Endothelial cell of umbilical vein (primary cell): ENCODE measurements around the gene BTF3L4. TPM values are rescaled to one million over a fixed set of nuclear protein-coding genes. Genes with fewer than 3 reads are reported as not detected.

Experiments
- BruUV-seq: library from RNA; stranded (reverse); fragments of 400-500 nt; replicated peaks from 2 replicates; lab custom pipeline; 2021; lab: Mats Ljungman, UMichigan
- CTCF ChIA-PET: fragments of 300-600, 350-600 bp; sonication (Branson Sonifier 250); formaldehyde crosslinking; loops from one replicate; lab custom pipeline; 2021; ENCODE audit warnings: antibody characterized with exemption, inconsistent platforms; lab: Charles Lee
- POLR2A ChIA-PET: fragments of 300-600, 350-600 bp; sonication (Branson Sonifier 250); formaldehyde crosslinking; loops from one replicate; lab custom pipeline; 2021; ENCODE audit warnings: antibody characterized with exemption, inconsistent platforms; lab: Charles Lee
- DNase-seq: peaks from one replicate; pipeline ENCODE4 v3.0.0-alpha.2; 2011; ENCODE audit warnings: low read depth, low spot score
- FAIRE-seq: peaks from 2 replicates; lab custom pipeline; 2011; peaks lifted over from hg19 to GRCh38; lab: Jason Lieb, UNC
- H2AFZ ChIP-seq: 2 replicates; pipeline ENCODE4 v1.6.0; 2012; ENCODE audit warnings: low read depth, low read length, control low read depth, inconsistent platforms
- H3K27ac ChIP-seq: 2 replicates; pipeline ENCODE4 v1.5.1; 2011; ENCODE audit warnings: low read depth, mild to moderate bottlenecking, control low read depth, low read length, moderate library complexity; ENCODE audit not compliant: insufficient read depth
- H3K27me3 ChIP-seq, 2 experiments: 2 replicates each; pipeline versions ENCODE4 v1.6.0 to v1.6.1; 2011; ENCODE audit warnings: low read length in 2 of 2, mixed read lengths in 1 of 2; ENCODE audit not compliant: control insufficient read depth in 2 of 2, insufficient read depth in 2 of 2
- H3K36me3 ChIP-seq, 2 experiments: 2 replicates in 1 of 2; 3 replicates in 1 of 2; pipeline ENCODE4 v1.5.1; 2011; ENCODE audit warnings: low read length in 2 of 2, mild to moderate bottlenecking in 1 of 2, moderate library complexity in 1 of 2; ENCODE audit not compliant: control insufficient read depth in 2 of 2, insufficient read depth in 2 of 2; ENCODE audit errors: extremely low read depth in 1 of 2
- H3K4me1 ChIP-seq: 3 replicates; pipeline ENCODE4 v1.5.1; 2011; ENCODE audit warnings: mild to moderate bottlenecking, low read length; ENCODE audit not compliant: control insufficient read depth, insufficient read depth; ENCODE audit errors: extremely low read depth
- H3K4me2 ChIP-seq: 2 replicates; pipeline ENCODE4 v1.6.1; 2011; ENCODE audit warnings: low read length, control low read depth, mixed read lengths; ENCODE audit not compliant: insufficient read depth
- H3K4me3 ChIP-seq, 3 experiments: fragments of 200-600 bp in 1 of 3; sonication (generic), shearing (Covaris generic) in 1 of 3; replicated peaks in 1 of 3; 2 replicates each; pipeline ENCODE4 v1.5.1; 2011 to 2016; ENCODE audit warnings: control low read depth in 3 of 3, low read length in 3 of 3, mild to moderate bottlenecking in 2 of 3, inconsistent platforms in 1 of 3, low read depth in 1 of 3, moderate library complexity in 1 of 3; ENCODE audit not compliant: insufficient read depth in 1 of 3
- H3K79me2 ChIP-seq: 2 replicates; pipeline ENCODE4 v1.6.0; 2012; ENCODE audit warnings: low read length, inconsistent platforms; ENCODE audit not compliant: control insufficient read depth, insufficient read depth
- H3K9ac ChIP-seq: replicated peaks from 2 replicates; pipeline ENCODE3; 2011; ENCODE audit warnings: low read length, control low read depth; ENCODE audit not compliant: insufficient read depth; ENCODE audit errors: extremely low read depth
- H3K9me1 ChIP-seq: replicated peaks from 3 replicates; pipeline ENCODE4 v1.6.0; 2011; ENCODE audit warnings: mild to moderate bottlenecking, low read length; ENCODE audit not compliant: control insufficient read depth, insufficient read depth; ENCODE audit errors: extremely low read depth
- H3K9me3 ChIP-seq: replicated peaks from 2 replicates; pipeline ENCODE4 v1.5.1; 2012; ENCODE audit warnings: low read length, inconsistent platforms; ENCODE audit not compliant: control insufficient read depth, insufficient read depth
- H4K20me1 ChIP-seq: replicated peaks from 2 replicates; pipeline ENCODE3; 2011; ENCODE audit warnings: mild to moderate bottlenecking, low read length; ENCODE audit not compliant: control insufficient read depth, insufficient read depth; ENCODE audit errors: extremely low read depth
- EZH2 ChIP-seq: IDR thresholded peaks from 2 replicates; pipeline ENCODE4 v1.6.1; 2012; ENCODE audit warnings: borderline replicate concordance, low read depth, mild to moderate bottlenecking, moderate library complexity, low read length, inconsistent platforms; ENCODE audit not compliant: severe bottlenecking
- FOS ChIP-seq: IDR thresholded peaks from 2 replicates; pipeline ENCODE4 v1.6.1; 2011; ENCODE audit warnings: mild to moderate bottlenecking, low read length, moderate library complexity, borderline replicate concordance; ENCODE audit not compliant: insufficient read depth
- GATA2 ChIP-seq: IDR thresholded peaks from 2 replicates; pipeline ENCODE4 v1.7.0; 2011; ENCODE audit warnings: low read depth, mild to moderate bottlenecking, moderate library complexity, mixed read lengths, low read length; ENCODE audit not compliant: insufficient read length, insufficient read depth
- JUN ChIP-seq: IDR thresholded peaks from 2 replicates; pipeline ENCODE4 v1.6.1; 2011; ENCODE audit warnings: borderline replicate concordance, low read depth; ENCODE audit not compliant: insufficient read length, insufficient read depth
- MYC ChIP-seq: IDR thresholded peaks from one replicate; pipeline ENCODE4 v1.6.1; 2011; ENCODE audit warnings: mild to moderate bottlenecking, low read depth, low read length
- POLR2A ChIP-seq: IDR thresholded peaks from 2 replicates; pipeline ENCODE4 v1.6.1; 2012; ENCODE audit warnings: low read depth, mild to moderate bottlenecking, control low read depth, low read length
- POLR2AphosphoS5 ChIP-seq: IDR thresholded peaks from 2 replicates; pipeline ENCODE4 v1.6.1; 2012; ENCODE audit warnings: low read depth, mild to moderate bottlenecking, control low read depth, low read length, moderate library complexity; ENCODE audit not compliant: insufficient read depth
- dilution Hi-C: fragments of 300-500 bp; cut with MboI; formaldehyde crosslinking; loops from one replicate; pipeline ENCODE4 v1.15.0; 2019; ENCODE audit warnings: low sequenced_read_pairs; ENCODE audit not compliant: extremely low pct_ligation_motif_present
- intact Hi-C: fragments of 100-400 bp; cut with micrococcal nuclease; formaldehyde crosslinking; loops from one replicate; pipeline ENCODE4 v1.10.0; 2022
- polyA plus RNA-seq, 4 experiments: library from polyadenylated mRNA; depleted of rRNA in 3 of 4; stranded (reverse) in 3 of 4; unstranded in 1 of 4; fragments of >200 nt; gene quantifications; 2 replicates each; pipeline versions ENCODE4 v1.2.1 to v1.2.3, GENCODE V29; 2011 to 2012; ENCODE audit warnings: missing spikeins in 1 of 4
- total RNA-seq: library from RNA; stranded (reverse); gene quantifications from 2 replicates; pipeline ENCODE4 v1.2.3, GENCODE V29; 2021
- TF ChIP-seq, protein P1 (sequence below): IDR thresholded peaks from 2 replicates; pipeline ENCODE4 v1.6.1; 2011; ENCODE audit not compliant: insufficient read depth, insufficient read length
- TF ChIP-seq, protein P2 (sequence below), 2 donors: IDR thresholded peaks; 1 replicate in 1 of 2; 2 replicates in 1 of 2; pipeline ENCODE4 v1.5.1; 2011; ENCODE audit warnings: low read length in 2 of 2, mild to moderate bottlenecking in 2 of 2, moderate library complexity in 2 of 2, control low read depth in 1 of 2, inconsistent platforms in 1 of 2, low read depth in 1 of 2; ENCODE audit not compliant: insufficient read depth in 1 of 2; ENCODE audit errors: extremely low read depth in 1 of 2

BTF3L4 gene
- total and polyA plus RNA-seq, 2 donors (not counting 3 experiments of a cell fraction or from before 2014, with no cell fraction given): 25.1 to 43.2 TPM

DNA sequence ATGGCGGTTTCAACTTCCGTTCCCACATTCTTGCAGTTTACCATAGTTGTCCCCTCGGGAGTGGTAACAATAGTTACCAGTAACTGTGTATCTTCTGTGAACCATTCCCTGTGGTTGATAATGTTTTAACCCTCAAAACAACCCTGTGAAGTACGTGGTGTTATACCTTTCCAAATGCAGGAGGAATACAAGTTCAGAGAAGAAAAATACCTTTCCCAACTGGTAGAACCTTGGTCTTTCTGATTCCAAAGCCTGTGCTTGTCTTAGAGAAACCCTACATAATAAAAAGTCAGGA is 789 bp downstream of the BTF3L4 start:
- peaks cover 9 to 10% of the 10 kb centered on the region in 2 experiments for H3K36me3 ChIP-seq
- H3K9ac ChIP-seq: peak overlapping the region; percentile 71
- POLR2A ChIA-PET: no interaction called here
- DNase-seq: no peak
- no peaks in the 10 kb centered on the region for H3K9me1 ChIP-seq
- H3K27ac ChIP-seq: peak overlapping the region; percentile 59
- H3K9me3 ChIP-seq: no peaks in the 10 kb centered on the region
- dilution Hi-C loops (no loop called here), intact Hi-C loops (loop anchor here (2.0 to 5.0 kb wide), 2 partner anchors 160 to 310 kb away; partner anchors contain the start of gene CC2D1B)
- no peaks in the 10 kb centered on the region for H4K20me1 ChIP-seq
- TSS peak; percentile 46 for BruUV-seq
- TF ChIP-seq, protein P1, sequence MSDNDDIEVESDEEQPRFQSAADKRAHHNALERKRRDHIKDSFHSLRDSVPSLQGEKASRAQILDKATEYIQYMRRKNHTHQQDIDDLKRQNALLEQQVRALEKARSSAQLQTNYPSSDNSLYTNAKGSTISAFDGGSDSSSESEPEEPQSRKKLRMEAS: no peak
- TF ChIP-seq GATA2: no peak
- TF ChIP-seq FOS: no peak
- H3K4me3 ChIP-seq: peak overlapping the region; percentile 62 to 92 (median 84)
- CTCF ChIA-PET: no interaction called here
- H3K79me2 ChIP-seq: peaks cover 51% of the 10 kb centered on the region
- H2AFZ ChIP-seq: peak overlapping the region; percentile 67
- peak overlapping the region; percentile 98 for H3K4me2 ChIP-seq
- no peaks in the 10 kb centered on the region for H3K27me3 ChIP-seq
- peaks cover 24% of the 10 kb centered on the region for H3K4me1 ChIP-seq
- no peak for FAIRE-seq

GRCh38 chr1:52057255-52057654 is 1.2 kb downstream of the BTF3L4 start:
- dilution Hi-C loops: no loop called here
- peaks cover 51% of the 10 kb centered on the region for H3K79me2 ChIP-seq
- intact Hi-C loops: loop anchor here (2.0 to 5.0 kb wide), 2 partner anchors 160 to 310 kb away; partner anchors contain the start of gene CC2D1B
- ChIA-PET POLR2A (no interaction called here), CTCF (no interaction called here)
- H3K9ac ChIP-seq: peak overlapping the region; percentile 71
- peaks cover 6 to 9% of the 10 kb centered on the region in 2 experiments for H3K36me3 ChIP-seq
- H2AFZ ChIP-seq: no peak overlapping the region
- H4K20me1 ChIP-seq: no peaks in the 10 kb centered on the region
- H3K4me3 ChIP-seq: peak overlapping the region; percentile 62 to 92 (median 84)
- peak overlapping the region; percentile 59 for H3K27ac ChIP-seq
- DNase-seq: no peak
- H3K9me1 ChIP-seq: no peaks in the 10 kb centered on the region
- TF ChIP-seq JUN (no peak), MYC (no peak), EZH2 (no peak), POLR2A (no peak), GATA2 (no peak), POLR2AphosphoS5 (no peak), FOS (no peak)
- TF ChIP-seq, protein P1: no peak
- TF ChIP-seq, protein P2, sequence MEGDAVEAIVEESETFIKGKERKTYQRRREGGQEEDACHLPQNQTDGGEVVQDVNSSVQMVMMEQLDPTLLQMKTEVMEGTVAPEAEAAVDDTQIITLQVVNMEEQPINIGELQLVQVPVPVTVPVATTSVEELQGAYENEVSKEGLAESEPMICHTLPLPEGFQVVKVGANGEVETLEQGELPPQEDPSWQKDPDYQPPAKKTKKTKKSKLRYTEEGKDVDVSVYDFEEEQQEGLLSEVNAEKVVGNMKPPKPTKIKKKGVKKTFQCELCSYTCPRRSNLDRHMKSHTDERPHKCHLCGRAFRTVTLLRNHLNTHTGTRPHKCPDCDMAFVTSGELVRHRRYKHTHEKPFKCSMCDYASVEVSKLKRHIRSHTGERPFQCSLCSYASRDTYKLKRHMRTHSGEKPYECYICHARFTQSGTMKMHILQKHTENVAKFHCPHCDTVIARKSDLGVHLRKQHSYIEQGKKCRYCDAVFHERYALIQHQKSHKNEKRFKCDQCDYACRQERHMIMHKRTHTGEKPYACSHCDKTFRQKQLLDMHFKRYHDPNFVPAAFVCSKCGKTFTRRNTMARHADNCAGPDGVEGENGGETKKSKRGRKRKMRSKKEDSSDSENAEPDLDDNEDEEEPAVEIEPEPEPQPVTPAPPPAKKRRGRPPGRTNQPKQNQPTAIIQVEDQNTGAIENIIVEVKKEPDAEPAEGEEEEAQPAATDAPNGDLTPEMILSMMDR (IDR thresholded peaks at IDR 0.05; ENCODE audit: extremely low read depth in 1 of 2, insufficient read depth in 1 of 2, low read depth in 1 of 2, low read length in 2 of 2): no peak
- FAIRE-seq: no peak
- H3K27me3 ChIP-seq: no peaks in the 10 kb centered on the region
- peaks cover 24% of the 10 kb centered on the region for H3K4me1 ChIP-seq
- no peaks in the 10 kb centered on the region for H3K9me3 ChIP-seq
- no TSS peak for BruUV-seq
- H3K4me2 ChIP-seq: peak overlapping the region; percentile 98
